CD4-positive, alpha-beta T cell (primary cell): Measurements from ENCODE around the gene NEK10. TPM values are rescaled to one million over a fixed set of nuclear protein-coding genes. Genes with fewer than 3 reads are reported as not detected.

ENCODE experiments used
- ATAC-seq: fragments of 200-7000 bp; cut with Tn5 transposase; one replicate; pipeline ENCODE4 v1.10.0; 2022; ENCODE audit warnings: mild to moderate bottlenecking; ENCODE audit not compliant: poor library complexity
- CTCF ChIA-PET: fragments of 350-600 bp; sonication (Branson Sonifier 250); formaldehyde crosslinking; loops from one replicate; lab custom pipeline; 2021; ENCODE audit warnings: antibody characterized with exemption, inconsistent platforms; lab: Charles Lee
- POLR2A ChIA-PET: fragments of 350-600 bp; sonication (Branson Sonifier 250); formaldehyde crosslinking; loops from one replicate; lab custom pipeline; 2021; ENCODE audit warnings: antibody characterized with exemption, inconsistent platforms; lab: Charles Lee
- DNase-seq, 14 experiments: peaks; one replicate each; pipeline ENCODE4 v3.0.0-alpha.2; 2013 to 2020; ENCODE audit warnings: mixed read lengths in 2 of 14
- H3K27ac ChIP-seq, 2 donors: one replicate each; pipeline versions ENCODE4 v1.5.1 to v1.7.0; 2013; ENCODE audit warnings: low read length in 2 of 2, low read depth in 1 of 2, mild to moderate bottlenecking in 1 of 2
- H3K27me3 ChIP-seq, 2 experiments: 1 replicate in 1 of 2; 2 replicates in 1 of 2; pipeline versions ENCODE4 v1.6.1 to v1.7.0; 2013; ENCODE audit warnings: low read length in 2 of 2, control low read depth in 1 of 2, mild to moderate bottlenecking in 1 of 2, moderate library complexity in 1 of 2; ENCODE audit not compliant: insufficient read depth in 2 of 2, control insufficient read depth in 1 of 2
- H3K36me3 ChIP-seq: one replicate; pipeline ENCODE4 v1.6.1; 2013; ENCODE audit warnings: low read length, control low read depth; ENCODE audit not compliant: insufficient read depth
- H3K4me1 ChIP-seq: one replicate; pipeline ENCODE4 v1.6.1; 2013; ENCODE audit warnings: low read length, control low read depth; ENCODE audit not compliant: insufficient read depth
- H3K4me3 ChIP-seq: one replicate; pipeline ENCODE4 v1.5.1; 2013; ENCODE audit warnings: mild to moderate bottlenecking, low read length, moderate library complexity
- H3K9me3 ChIP-seq, 2 experiments: 1 replicate in 1 of 2; 2 replicates in 1 of 2; pipeline versions ENCODE4 v1.6.1 to v1.7.0; 2013; ENCODE audit warnings: low read length in 2 of 2, mild to moderate bottlenecking in 2 of 2, control low read depth in 1 of 2, moderate library complexity in 1 of 2; ENCODE audit not compliant: control insufficient read depth in 1 of 2, insufficient read depth in 1 of 2
- H3K27ac Mint-ChIP-seq: one replicate; pipeline ENCODE4 v1.8.0; 2020; ENCODE audit warnings: mixed read lengths
- H3K27me3 Mint-ChIP-seq: one replicate; pipeline ENCODE4 v1.8.0; 2021; ENCODE audit warnings: mixed read lengths
- H3K36me3 Mint-ChIP-seq: one replicate; pipeline ENCODE4 v1.8.0; 2021; ENCODE audit warnings: low read depth, mixed read lengths
- H3K4me1 Mint-ChIP-seq: one replicate; pipeline ENCODE4 v1.8.0; 2021; ENCODE audit warnings: low read depth, mixed read lengths
- H3K4me3 Mint-ChIP-seq: one replicate; pipeline ENCODE4 v1.8.0; 2020; ENCODE audit warnings: mild to moderate bottlenecking, mixed read lengths
- H3K9me3 Mint-ChIP-seq: one replicate; pipeline ENCODE4 v1.8.0; 2020; ENCODE audit warnings: mixed read lengths
- CTCF ChIP-seq: fragments of 200-600 bp; IDR thresholded peaks from one replicate; pipeline ENCODE4 v1.8.0; 2022; ENCODE audit warnings: antibody characterized with exemption, mild to moderate bottlenecking
- intact Hi-C, 2 experiments: fragments of 100-400 bp; cut with DNase I in 1 of 2; cut with micrococcal nuclease in 1 of 2; formaldehyde crosslinking; loops; one replicate each; pipeline versions ENCODE4 v1.15.1 to v1.9.0; 2023 to 2025; cut with DNase I, micrococcal nuclease
- total RNA-seq, 174 experiments: library from RNA in 2 of 174; stranded (reverse) in 2 of 174; gene quantifications; one replicate each; pipeline ENCODE4 v1.2.3 and lab custom pipeline; 2021 to 2026

NEK10 gene
- total RNA-seq, 2 experiments from 2014 or later, result 0.61 to 0.77 TPM

DNA sequence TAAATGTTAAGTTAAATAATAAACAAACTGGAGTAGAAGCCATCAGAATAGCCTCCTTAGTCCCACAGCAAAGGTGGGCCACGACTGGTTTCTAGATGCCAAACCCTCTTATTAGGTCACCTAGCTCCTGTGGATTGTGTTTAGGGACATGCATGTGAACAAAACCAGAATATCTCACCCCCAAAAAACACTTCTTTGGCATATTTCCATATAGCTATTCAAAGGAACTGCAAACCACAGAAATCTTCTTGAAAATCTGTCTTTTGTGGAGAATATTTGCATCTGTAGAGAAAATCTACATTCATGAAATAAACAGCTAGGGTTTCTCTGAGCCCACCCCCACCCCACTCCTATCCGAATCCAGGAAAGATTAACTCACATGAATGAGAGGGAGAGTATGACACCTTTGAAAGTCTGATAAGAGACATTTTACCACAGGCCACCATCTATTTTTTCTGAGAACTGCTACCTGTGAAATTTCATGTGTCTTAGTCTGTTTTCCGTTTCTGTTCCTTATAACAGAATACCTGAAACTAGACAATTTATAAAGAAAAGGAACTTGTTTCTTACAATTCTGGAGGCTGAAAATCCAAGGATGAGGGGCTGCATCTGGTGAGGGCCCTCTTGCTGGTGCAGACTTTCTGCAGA is 159.4 kb downstream of the NEK10 start:
- Mint-ChIP-seq H3K27ac (no peak overlapping the region), H3K36me3 (no peaks in the 10 kb centered on the region), H3K27me3 (no peaks in the 10 kb centered on the region), H3K4me1 (no peaks in the 10 kb centered on the region), H3K4me3 (no peak overlapping the region), H3K9me3 (peaks cover 3% of the 10 kb centered on the region)
- DNase-seq (no peak), ATAC-seq (no peak)
- Histone ChIP-seq H3K4me3 (no peak overlapping the region), H3K36me3 (no peaks in the 10 kb centered on the region), H3K9me3 (no peaks in the 10 kb centered on the region), H3K27ac (no peak overlapping the region), H3K27me3 (no peaks in the 10 kb centered on the region), H3K4me1 (no peaks in the 10 kb centered on the region)
- POLR2A ChIA-PET, result no interaction called here
- CTCF ChIA-PET, result no interaction called here
- intact Hi-C loops, result no loop called here
- TF ChIP-seq CTCF, result no peak

DNA sequence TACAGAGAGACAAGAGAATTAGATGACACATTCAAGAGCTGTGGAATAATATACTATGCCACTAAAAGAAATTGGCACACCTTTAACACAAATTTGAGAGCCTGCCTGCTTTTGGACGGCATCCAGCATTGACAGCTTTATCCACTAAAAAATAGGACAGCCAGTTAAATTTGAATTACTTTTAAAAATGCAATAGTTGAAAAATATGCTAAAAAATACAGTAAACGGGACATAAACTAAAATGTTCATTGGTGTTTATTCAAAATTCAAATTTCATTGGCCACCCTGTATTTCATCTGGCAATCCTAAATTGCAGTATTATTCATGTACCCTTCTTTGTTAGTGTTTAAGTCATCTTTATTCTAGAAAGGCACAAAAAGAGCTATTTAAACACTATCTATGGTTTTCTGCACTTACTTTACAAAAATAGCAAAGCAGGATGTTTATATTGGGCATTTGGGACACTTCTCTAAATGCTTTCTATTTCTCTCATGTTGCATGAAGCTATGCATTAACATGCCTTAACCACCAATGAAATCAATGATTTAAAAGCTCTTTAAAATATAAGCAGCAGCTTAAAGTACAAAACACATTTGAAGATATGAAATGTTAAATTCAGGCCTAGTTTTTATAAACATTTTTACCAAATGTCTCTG is 160.1 kb downstream of the NEK10 start:
- no peaks in the 10 kb centered on the region for H3K27me3 ChIP-seq
- Mint-ChIP-seq H3K9me3 (peaks cover 3% of the 10 kb centered on the region), H3K36me3 (no peaks in the 10 kb centered on the region), H3K27ac (no peak overlapping the region), H3K4me3 (no peak overlapping the region), H3K4me1 (no peaks in the 10 kb centered on the region), H3K27me3 (no peaks in the 10 kb centered on the region)
- intact Hi-C loops, result no loop called here
- ATAC-seq (no peak), DNase-seq (no peak)
- no peak for TF ChIP-seq CTCF
- CTCF ChIA-PET, result no interaction called here
- no peaks in the 10 kb centered on the region for H3K9me3 ChIP-seq
- no peaks in the 10 kb centered on the region for H3K4me1 ChIP-seq
- H3K4me3 ChIP-seq, result no peak overlapping the region
- POLR2A ChIA-PET, result no interaction called here
- no peak overlapping the region for H3K27ac ChIP-seq
- H3K36me3 ChIP-seq, result no peaks in the 10 kb centered on the region

- CTCF ChIA-PET, result no interaction called here
- POLR2A ChIA-PET, result no interaction called here
- intact Hi-C loops, result no loop called here
- TF ChIP-seq CTCF, result no peak
- no peak for ATAC-seq
- no peak overlapping the region for H3K4me3 ChIP-seq
- Mint-ChIP-seq H3K36me3 (no peaks in the 10 kb centered on the region), H3K27ac (no peak overlapping the region), H3K4me3 (no peak overlapping the region), H3K9me3 (peaks cover 7% of the 10 kb centered on the region), H3K4me1 (no peaks in the 10 kb centered on the region), H3K27me3 (no peaks in the 10 kb centered on the region)
- no peak overlapping the region for H3K27ac ChIP-seq
- no peaks in the 10 kb centered on the region for H3K4me1 ChIP-seq
- no peaks in the 10 kb centered on the region for H3K9me3 ChIP-seq
- no peak for DNase-seq
- H3K27me3 ChIP-seq, result no peaks in the 10 kb centered on the region
- no peaks in the 10 kb centered on the region for H3K36me3 ChIP-seq
Measured at GRCh38 chr3:27202959-27203358, 166.2 kb downstream of the NEK10 start.
